D721Med (cell line): ENCODE results near the gene MAPRE2.

Source experiments
- DNase-seq: peaks from one replicate; pipeline ENCODE4 v3.0.0; 2011; ENCODE audit warnings: low spot score; ENCODE audit not compliant: insufficient read length
- FAIRE-seq: peaks from 2 replicates; lab custom pipeline; 2011; peaks lifted over from hg19 to GRCh38; lab: Jason Lieb, UNC
- TF ChIP-seq, protein P1 (sequence below): IDR thresholded peaks from 2 replicates; pipeline ENCODE4 v1.5.1; 2012; ENCODE audit warnings: mild to moderate bottlenecking, control low read depth; ENCODE audit not compliant: insufficient read depth; ENCODE audit errors: missing control alignments

MAPRE2 gene

GRCh38 chr18:35136885-35137284 lies 95.7 kb downstream of the MAPRE2 start:
- FAIRE-seq (no peak), DNase-seq (no peak)
- TF ChIP-seq, protein P1, sequence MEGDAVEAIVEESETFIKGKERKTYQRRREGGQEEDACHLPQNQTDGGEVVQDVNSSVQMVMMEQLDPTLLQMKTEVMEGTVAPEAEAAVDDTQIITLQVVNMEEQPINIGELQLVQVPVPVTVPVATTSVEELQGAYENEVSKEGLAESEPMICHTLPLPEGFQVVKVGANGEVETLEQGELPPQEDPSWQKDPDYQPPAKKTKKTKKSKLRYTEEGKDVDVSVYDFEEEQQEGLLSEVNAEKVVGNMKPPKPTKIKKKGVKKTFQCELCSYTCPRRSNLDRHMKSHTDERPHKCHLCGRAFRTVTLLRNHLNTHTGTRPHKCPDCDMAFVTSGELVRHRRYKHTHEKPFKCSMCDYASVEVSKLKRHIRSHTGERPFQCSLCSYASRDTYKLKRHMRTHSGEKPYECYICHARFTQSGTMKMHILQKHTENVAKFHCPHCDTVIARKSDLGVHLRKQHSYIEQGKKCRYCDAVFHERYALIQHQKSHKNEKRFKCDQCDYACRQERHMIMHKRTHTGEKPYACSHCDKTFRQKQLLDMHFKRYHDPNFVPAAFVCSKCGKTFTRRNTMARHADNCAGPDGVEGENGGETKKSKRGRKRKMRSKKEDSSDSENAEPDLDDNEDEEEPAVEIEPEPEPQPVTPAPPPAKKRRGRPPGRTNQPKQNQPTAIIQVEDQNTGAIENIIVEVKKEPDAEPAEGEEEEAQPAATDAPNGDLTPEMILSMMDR: no peak

- FAIRE-seq: no peak
- TF ChIP-seq, protein P1: no peak
Observed at GRCh38 chr18:35137632-35138031, 96.4 kb downstream of the MAPRE2 start.

DNA sequence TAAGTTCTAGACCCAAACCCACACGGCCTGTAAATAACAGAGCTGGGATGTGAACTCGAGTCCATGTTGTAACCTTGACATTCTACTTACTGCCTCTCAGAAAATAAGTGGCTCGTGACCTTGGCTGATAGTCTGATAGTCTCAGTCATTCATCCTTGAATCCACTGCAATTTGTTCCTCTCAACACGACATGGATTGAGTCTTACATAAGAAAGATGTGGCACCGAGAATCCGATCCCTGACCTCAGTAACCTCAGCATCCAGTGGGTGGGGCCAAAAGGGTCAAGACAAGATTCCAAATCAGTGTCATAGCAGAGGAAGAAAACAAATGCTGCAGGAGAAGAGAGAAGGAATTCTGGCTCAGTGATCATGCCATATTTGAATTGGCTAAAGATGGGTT lies 97.6 kb downstream of the MAPRE2 start:
- FAIRE-seq: no peak
- TF ChIP-seq, protein P1: no peak
- no peak for DNase-seq

More at GRCh38 chr18:35137632-35138031, 96.4 kb downstream of the MAPRE2 start:
- no peak for DNase-seq

- TF ChIP-seq, protein P1: no peak
- FAIRE-seq: no peak
Observed at GRCh38 chr18:35139517-35139916, 98.3 kb downstream of the MAPRE2 start.

DNA sequence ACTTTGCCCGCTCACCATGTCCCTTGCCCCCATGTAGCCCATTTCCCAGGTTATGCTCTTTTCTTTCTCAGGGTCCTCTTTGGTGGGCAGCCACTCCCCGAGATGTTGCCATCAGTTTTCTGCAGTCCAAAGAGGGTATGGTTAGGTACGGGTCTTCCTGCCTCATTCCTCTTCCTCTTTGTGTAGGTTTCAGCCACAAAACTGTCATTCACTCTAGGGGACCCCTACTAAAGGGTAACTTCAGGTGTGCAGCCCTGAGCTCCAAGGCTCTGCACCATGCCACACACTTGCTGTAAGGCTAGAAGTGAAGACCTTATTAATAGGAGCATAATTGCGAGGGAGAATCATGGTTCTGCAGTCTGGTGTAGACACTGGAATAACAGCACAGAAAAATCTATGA lies 99.9 kb downstream of the MAPRE2 start:
- no peak for FAIRE-seq
- TF ChIP-seq, protein P1: no peak
- DNase-seq: no peak

More at GRCh38 chr18:35139517-35139916, 98.3 kb downstream of the MAPRE2 start:
- no peak for DNase-seq

DNA sequence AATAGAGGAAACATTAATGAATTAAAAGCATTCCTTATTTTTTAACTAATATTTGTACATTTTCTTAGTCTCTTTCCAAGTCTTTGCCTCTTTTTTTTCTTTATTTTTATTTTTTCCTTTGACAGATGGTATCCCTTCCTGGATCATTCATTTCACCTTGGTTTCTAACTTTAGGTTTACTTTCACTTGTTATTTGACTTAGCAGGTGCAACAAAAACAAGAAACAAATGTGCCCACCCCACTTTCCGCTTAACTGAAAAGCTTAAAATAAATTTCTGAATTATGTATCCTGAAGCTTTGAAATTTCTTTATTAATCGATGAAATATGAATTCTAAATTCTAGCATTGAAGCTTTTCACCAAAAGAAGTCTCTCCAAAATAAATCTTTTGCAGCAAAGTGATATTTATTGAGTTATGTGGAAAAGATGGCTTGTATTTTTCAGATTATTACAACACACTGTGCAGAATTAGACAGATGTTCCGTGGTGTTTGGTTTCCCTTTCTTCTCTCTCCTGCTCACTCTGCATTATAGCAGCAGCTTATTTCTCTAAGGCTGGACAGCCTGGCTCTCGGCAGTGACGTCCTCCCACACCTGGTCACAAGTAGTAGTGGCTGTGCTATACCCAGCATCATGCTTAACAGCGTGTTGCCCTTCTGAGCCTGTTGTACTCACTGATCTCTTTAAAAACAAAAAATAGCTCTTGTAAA lies 100.5 kb downstream of the MAPRE2 start:
- FAIRE-seq (no peak), DNase-seq (no peak)
- TF ChIP-seq, protein P1: no peak

DNA sequence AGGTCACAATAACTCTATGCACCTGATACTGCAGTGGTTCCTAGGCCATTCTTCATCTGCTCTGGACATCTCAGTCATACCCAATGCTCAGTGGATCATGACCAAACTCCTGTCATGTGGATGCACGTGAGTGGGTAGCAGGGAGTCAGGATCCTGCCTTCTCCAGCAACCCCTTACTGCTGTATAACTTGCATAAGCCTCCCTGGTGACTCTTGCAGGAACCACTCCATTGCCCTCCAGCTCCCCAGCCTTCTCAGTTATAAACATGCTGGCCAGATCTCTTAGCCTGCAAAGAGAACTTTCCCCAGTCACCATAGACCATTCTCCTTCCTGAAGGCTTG lies 101.0 kb downstream of the MAPRE2 start:
- TF ChIP-seq, protein P1: no peak
- DNase-seq: no peak
- FAIRE-seq: no peak
